Erythroblast (primary cell): ENCODE measurements around the gene SLTM.
"Not testable (repeated sequence)": the region's sequence is repeated elsewhere in the genome, so short reads cannot be mapped to it uniquely, and the experiment has no call there.

ENCODE experiments used
- DNase-seq, 2 experiments: peaks; one replicate each; lab custom pipeline; 2025; lab: John Stamatoyannopoulos, UW
- GATA1 ChIP-seq: IDR thresholded peaks from 2 replicates; pipeline ENCODE4 v1.6.1; 2011; ENCODE audit warnings: low read depth, mild to moderate bottlenecking, control low read depth, low read length, moderate library complexity
- POLR2A ChIP-seq: IDR thresholded peaks from 2 replicates; pipeline ENCODE4 v1.6.1; 2011; ENCODE audit warnings: mild to moderate bottlenecking, low read length

The SLTM gene

DNA sequence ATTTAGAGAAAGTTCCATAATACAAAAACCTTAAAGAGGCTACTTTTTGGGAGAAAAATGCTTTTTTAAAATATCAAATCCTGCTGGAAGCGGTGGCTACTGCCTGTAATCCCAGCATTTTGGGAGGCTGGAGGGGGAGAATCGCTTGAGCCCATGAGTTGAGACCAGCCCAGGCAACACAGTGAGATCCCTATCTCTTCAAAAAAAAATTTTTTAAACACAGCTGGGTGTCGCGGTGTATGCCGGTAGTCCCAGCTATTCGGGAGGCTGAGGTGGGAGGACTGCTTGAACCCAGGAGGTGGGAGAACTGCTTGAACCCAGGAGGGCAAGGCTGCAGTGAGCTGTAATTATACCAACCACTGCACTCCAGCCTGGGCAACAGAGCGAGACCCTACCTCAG is 14.2 kb downstream of the SLTM start:
- DNase-seq: no peak
- TF ChIP-seq GATA1 (no peak), POLR2A (no peak)

DNA sequence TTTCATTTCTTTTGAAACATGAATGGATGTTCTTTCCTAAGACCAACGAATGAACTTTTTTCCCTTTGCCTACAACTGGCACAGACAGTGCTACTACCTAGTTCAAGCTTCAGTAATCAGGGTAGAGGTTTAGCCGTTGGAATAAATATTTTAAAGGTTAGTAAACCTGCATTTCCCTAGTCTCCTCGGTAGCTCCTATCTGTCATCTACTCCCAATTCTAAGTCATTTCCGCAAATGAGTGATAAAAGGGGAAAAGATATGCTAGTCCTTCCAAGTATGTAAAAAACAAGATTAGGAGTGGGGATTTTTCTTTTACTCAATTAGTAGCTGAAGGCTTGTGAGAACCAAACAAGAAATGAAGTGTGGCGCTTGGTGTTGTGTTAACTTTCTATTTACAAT is 15.2 kb downstream of the SLTM start:
- no peak for TF ChIP-seq GATA1
- no peak for TF ChIP-seq POLR2A
- DNase-seq: no peak

- DNase-seq: not testable (repeated sequence)
Observed at GRCh38 chr15:58917613-58918129, 15.8 kb downstream of the SLTM start.

DNA sequence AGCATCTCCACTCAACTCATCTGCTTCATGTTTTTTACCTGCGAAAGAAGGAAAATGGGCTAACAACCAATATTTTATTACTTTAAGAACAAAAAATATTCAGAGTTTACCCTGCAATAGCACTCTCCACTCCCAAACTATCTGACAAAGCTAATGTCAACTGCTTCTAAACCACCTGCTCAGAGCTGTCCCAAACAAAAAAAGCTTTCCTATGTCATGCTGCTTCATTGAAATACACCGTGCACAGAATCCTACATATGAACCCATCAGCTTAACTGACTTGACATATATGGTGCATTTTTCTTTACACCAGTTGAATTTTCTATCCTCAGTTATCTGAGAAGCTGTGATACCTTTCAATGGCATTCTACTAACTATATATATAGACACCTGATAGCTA is 16.5 kb downstream of the SLTM start:
- TF ChIP-seq GATA1: no peak
- no peak for DNase-seq

GRCh38 chr15:58910456-58910855 is 23.0 kb downstream of the SLTM start:
- DNase-seq: no peak
- no peak for TF ChIP-seq POLR2A
- no peak for TF ChIP-seq GATA1

DNA sequence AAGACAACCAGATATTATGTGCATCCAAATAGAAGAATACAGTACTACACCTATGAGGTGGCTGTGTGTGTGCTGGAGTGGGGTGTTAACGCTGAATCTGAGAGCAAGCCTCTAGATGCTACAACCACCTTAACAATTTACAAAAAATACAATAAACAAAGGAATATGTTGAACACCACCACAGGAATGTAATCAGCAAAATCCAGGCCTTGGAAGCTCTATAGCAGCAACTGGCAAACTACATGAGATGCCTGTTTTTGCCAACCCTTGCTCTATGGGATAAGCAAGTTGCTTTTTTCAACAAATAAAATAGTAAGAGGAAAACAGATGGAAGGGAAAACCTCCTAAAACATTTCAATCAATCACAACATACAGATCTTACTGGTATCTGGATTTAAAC is 23.9 kb downstream of the SLTM start:
- no peak for DNase-seq
- TF ChIP-seq GATA1 (no peak), POLR2A (no peak)

- TF ChIP-seq POLR2A (no peak), GATA1 (no peak)
- peak in 1 of 2 experiments; percentile 8 for DNase-seq
Observed at GRCh38 chr15:58908550-58909309, 24.7 kb downstream of the SLTM start.

- no peak for DNase-seq
- no peak for TF ChIP-seq POLR2A
- TF ChIP-seq GATA1: no peak
Observed at GRCh38 chr15:58900631-58901030, 32.8 kb downstream of the SLTM start.

- TF ChIP-seq GATA1: no peak
- TF ChIP-seq POLR2A: no peak
- no peak for DNase-seq
Observed at GRCh38 chr15:58898150-58898680, 35.3 kb downstream of the SLTM start.

- DNase-seq: no peak
Observed at GRCh38 chr15:58889363-58889762, 44.1 kb downstream of the SLTM start.

DNA sequence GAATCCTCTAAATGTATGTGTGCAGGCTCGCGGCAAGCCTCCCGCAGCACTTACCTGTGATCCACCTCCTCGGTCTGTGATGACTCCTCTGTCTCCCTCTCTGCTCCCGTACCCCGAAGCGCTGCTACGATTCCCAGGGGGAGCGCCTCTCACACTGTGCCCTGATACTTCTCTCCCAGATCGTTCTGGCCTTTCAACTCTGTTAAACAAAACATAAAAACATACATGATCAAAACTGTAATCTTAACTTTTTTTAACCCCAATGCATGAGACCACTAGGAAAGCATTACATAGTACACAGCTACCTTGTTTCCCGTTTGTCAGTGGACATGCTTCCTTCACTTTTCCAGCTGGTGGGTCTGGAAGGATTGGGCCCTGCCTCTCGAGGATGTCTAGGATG is 46.6 kb downstream of the SLTM start:
- TF ChIP-seq GATA1: no peak
- no peak for TF ChIP-seq POLR2A
- no peak for DNase-seq

More at GRCh38 chr15:58889363-58889762, 44.1 kb downstream of the SLTM start:
- TF ChIP-seq POLR2A (no peak), GATA1 (no peak)

- not testable (repeated sequence) for DNase-seq
Observed at GRCh38 chr15:58883926-58884325, 49.6 kb downstream of the SLTM start.

DNA sequence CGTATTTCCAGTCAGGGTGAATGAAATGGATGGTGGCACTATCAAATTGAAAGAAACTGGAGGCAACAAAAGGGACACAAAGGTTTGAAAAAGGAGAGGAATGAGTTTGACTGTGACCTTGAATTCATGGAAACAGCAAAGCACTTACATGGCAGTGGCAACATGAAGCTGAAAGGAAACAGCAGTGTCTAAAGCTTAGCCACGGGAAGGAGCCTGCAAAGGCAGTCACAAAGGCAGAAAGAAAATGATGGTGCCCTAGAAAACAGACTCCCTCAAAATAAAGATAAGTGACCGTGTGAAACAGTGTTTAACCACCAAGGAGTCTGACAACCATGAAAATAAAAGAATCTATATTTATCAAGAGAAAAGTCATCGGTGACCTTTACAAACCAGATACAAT is 51.2 kb downstream of the SLTM start:
- TF ChIP-seq POLR2A (no peak), GATA1 (no peak)
- DNase-seq: no peak

DNA sequence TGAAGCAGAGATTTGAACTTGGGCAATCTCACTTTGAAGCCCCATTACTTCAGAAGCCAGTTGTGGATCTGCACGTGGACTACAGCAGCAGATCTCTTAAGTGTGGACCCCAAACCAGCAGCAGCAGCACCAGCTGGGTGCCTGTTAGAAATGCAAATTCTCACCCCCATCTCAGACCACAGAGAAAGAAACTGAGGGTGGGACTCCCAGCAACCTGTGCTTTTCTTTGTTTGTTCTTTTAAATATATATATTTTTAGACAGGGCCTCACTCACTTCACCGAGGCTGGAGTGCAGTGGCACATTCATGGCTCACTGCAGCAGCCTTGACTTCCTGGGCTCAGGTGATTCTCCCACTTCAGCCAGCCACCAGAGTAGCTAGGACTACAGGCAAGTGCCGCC is 53.2 kb downstream of the SLTM start:
- DNase-seq: no peak
- TF ChIP-seq POLR2A (no peak), GATA1 (no peak)

DNA sequence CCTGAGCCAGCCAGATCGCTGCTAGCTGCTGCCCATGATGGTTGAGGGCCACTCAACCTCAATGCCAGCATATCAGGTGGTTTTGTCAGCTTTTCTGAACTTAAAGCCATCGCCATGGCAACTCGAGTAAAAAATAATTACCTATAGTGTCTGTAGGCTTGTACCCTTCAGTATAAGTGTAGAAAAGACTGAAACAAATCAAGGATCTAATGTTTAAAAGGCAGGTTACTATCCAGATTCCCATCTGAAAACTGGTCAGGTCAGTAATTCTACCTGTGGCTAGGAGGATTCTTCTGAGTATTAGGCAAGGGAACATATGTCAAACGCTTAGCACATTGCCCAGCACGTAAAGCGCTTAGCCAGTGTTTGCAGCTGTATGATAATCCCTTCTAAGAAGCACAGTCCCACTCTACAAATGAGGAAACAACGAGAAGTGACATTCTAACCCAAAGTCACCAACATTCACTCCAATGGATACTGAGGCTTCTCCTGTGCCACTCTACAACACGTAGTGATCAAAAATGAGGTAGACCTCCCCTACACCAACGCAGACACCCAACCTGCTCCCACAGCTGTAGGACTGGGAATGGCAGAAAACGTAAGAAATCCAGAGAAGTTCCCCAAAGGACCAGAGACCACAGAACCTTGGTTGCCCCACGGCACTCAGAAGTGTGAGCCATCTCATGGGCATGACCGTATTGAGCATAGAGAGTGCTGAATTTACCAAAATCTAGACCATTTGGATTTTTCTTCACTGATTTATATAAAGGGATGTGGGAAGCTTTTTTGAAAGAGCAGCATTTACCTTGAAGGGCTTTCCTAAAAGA is 55.3 kb downstream of the SLTM start:
- no peak for DNase-seq
- TF ChIP-seq POLR2A (no peak), GATA1 (no peak)
